Colonic mucosa (tissue), 4 donors: ENCODE measurements around the gene FRK. TPM values are rescaled to one million over a fixed set of nuclear protein-coding genes. Genes with fewer than 3 reads are reported as not detected.
"Not testable (repeated sequence)": the region's sequence is repeated elsewhere in the genome, so short reads cannot be mapped to it uniquely, and the experiment has no call there.

Experiments
- DNase-seq: peaks from one replicate; pipeline ENCODE4 v3.0.0-alpha.2; 2020
- H3K27ac ChIP-seq: fragments of 200-600 bp; one replicate; pipeline ENCODE4 v1.8.0; 2021
- H3K27me3 ChIP-seq: fragments of 200-600 bp; one replicate; pipeline ENCODE4 v1.8.0; 2021
- H3K36me3 ChIP-seq: fragments of 200-600 bp; one replicate; pipeline ENCODE4 v1.8.0; 2021
- H3K4me1 ChIP-seq: fragments of 200-600 bp; one replicate; pipeline ENCODE4 v1.8.0; 2021; ENCODE audit warnings: mild to moderate bottlenecking
- H3K4me3 ChIP-seq: fragments of 200-600 bp; one replicate; pipeline ENCODE4 v1.8.0; 2021
- H3K9ac ChIP-seq, 2 donors: one replicate each; pipeline ENCODE4 v1.7.0; 2013; ENCODE audit warnings: control low read depth in 2 of 2, low read depth in 2 of 2, low read length in 2 of 2
- H3K9me3 ChIP-seq: fragments of 200-600 bp; one replicate; pipeline ENCODE4 v1.8.0; 2021
- CTCF ChIP-seq: fragments of 200-600 bp; IDR thresholded peaks from one replicate; pipeline ENCODE4 v1.8.0; 2022; ENCODE audit warnings: antibody characterized with exemption, mild to moderate bottlenecking
- intact Hi-C: fragments of 100-400 bp; cut with DNase I; formaldehyde crosslinking; loops from one replicate; pipeline ENCODE4 v1.14.1; 2022
- total RNA-seq, 2 donors: library from RNA; stranded (reverse); fragmentation: NEBNext Ultra II Directional in 1 of 2; extraction: Animal tissue kit (Norgen Biotek cat#: 25700) in 1 of 2; gene quantifications; one replicate each; pipeline ENCODE4 v1.2.1, GENCODE V29; 2021
- donor health status: healthy.
- donor health status: DM: no; HTN: no; CAD: no.
- donor health status: DM: no; HTN: no; CAD: no.

Gene FRK
- total RNA-seq, 2 donors from 2014 or later, result 25.9 to 27.1 TPM

- no peaks in the 10 kb centered on the region for H3K36me3 ChIP-seq
- H3K4me3 ChIP-seq, result no peak overlapping the region
- H3K27me3 ChIP-seq, result no peaks in the 10 kb centered on the region
- H3K4me1 ChIP-seq, result no peaks in the 10 kb centered on the region
- no peak overlapping the region for H3K27ac ChIP-seq
- no peak for TF ChIP-seq CTCF
- no peak for DNase-seq
- no peaks in the 10 kb centered on the region for H3K9me3 ChIP-seq
- no peak overlapping the region for H3K9ac ChIP-seq
- intact Hi-C loops, result no loop called here
These were observed 90.8 kb downstream of the FRK start for GRCh38 chr6:115969930-115970273.

DNA sequence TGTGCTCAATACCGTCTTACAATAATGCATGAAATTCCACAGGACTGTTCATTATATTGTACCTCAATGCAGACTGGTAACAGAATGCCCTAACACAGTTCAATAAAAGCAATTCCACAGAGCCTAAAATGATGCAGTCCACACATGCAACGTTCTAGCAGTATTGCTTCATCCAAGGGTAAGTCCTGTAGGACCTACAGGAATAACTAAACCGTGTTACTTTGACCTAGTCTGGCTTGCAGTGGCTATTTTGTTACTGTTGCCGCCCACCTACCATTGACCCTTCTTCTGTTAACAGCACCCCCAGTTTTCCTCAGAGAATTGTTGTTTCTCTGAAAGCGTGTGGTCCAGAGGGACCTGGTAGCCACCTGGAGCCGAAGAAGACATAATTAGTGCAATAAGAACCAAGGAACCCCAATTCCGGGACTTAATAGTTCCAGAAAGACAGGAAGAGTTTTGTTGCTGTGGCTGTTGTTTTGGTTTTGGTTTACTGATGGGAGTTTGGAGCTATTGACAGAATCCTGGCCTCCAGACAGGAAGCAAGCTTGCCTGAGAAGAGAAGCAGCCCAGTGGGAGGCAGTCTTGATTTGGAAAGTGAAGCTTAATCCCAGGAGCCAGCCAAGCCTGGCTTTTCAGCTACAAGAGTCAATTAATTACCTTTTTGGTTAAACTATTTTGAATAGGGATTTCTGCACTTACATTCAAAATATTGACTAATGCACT, 91.3 kb downstream of the FRK start:
- DNase-seq, result no peak
- Histone ChIP-seq H3K27ac (no peak overlapping the region), H3K27me3 (no peaks in the 10 kb centered on the region), H3K4me1 (no peaks in the 10 kb centered on the region), H3K36me3 (no peaks in the 10 kb centered on the region), H3K4me3 (no peak overlapping the region), H3K9me3 (no peaks in the 10 kb centered on the region), H3K9ac (no peak overlapping the region)
- intact Hi-C loops, result no loop called here
- TF ChIP-seq CTCF, result no peak

- H3K27me3 ChIP-seq, H3K9ac ChIP-seq, H3K4me3 ChIP-seq, H3K9me3 ChIP-seq, H3K27ac ChIP-seq, H3K4me1 ChIP-seq, intact Hi-C loops, DNase-seq, H3K36me3 ChIP-seq: not testable (repeated sequence)
These were observed 100.4 kb downstream of the FRK start for GRCh38 chr6:115960286-115960685.

DNA sequence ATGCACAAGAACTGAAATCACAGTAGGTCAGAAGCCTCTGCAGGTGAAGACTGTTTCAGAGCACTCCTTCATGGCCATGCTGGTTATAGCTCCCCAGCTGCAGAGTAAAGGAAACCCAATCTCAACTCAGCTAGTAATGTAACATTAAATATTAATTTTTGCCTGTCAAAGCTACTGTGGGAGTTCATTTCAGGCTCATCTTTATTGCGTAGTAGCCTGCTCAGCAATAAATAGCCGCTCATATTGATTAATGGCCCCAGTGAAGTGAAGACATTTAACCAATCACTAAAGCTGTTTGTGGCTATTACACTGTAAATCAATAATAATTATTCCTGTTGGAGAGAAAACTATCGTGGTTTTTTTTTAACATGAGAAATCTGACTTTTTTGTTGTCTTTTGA, 101.7 kb downstream of the FRK start:
- no peak overlapping the region for H3K9ac ChIP-seq
- H3K4me3 ChIP-seq, result no peak overlapping the region
- no peaks in the 10 kb centered on the region for H3K9me3 ChIP-seq
- DNase-seq, result no peak
- no peak overlapping the region for H3K27ac ChIP-seq
- intact Hi-C loops, result no loop called here
- no peaks in the 10 kb centered on the region for H3K36me3 ChIP-seq
- H3K27me3 ChIP-seq, result no peaks in the 10 kb centered on the region
- no peak for TF ChIP-seq CTCF
- no peaks in the 10 kb centered on the region for H3K4me1 ChIP-seq

GRCh38 chr6:115954740-115955139, 106.0 kb downstream of the FRK start:
- Histone ChIP-seq H3K27me3 (no peaks in the 10 kb centered on the region), H3K4me1 (no peaks in the 10 kb centered on the region), H3K9ac (no peak overlapping the region), H3K27ac (no peak overlapping the region), H3K4me3 (no peak overlapping the region), H3K36me3 (no peaks in the 10 kb centered on the region), H3K9me3 (no peaks in the 10 kb centered on the region)
- TF ChIP-seq CTCF, result no peak
- DNase-seq, result no peak
- intact Hi-C loops, result no loop called here

GRCh38 chr6:115948751-115949150, 111.9 kb downstream of the FRK start:
- Histone ChIP-seq H3K27ac (peak overlapping the region; percentile 17), H3K4me3 (no peak overlapping the region), H3K9ac (no peak overlapping the region), H3K27me3 (no peaks in the 10 kb centered on the region), H3K36me3 (no peaks in the 10 kb centered on the region), H3K9me3 (no peaks in the 10 kb centered on the region), H3K4me1 (no peaks in the 10 kb centered on the region)
- DNase-seq, result no peak
- TF ChIP-seq CTCF, result no peak
- intact Hi-C loops, result no loop called here
